AG04449 (cell line): ENCODE results near the gene DDX5.

Experiments used
- CTCF ChIA-PET: fragments of 350-600 bp; formaldehyde crosslinking; extraction: SDS; loops from one replicate; lab custom pipeline; 2021; ENCODE audit warnings: antibody characterized with exemption; lab: Yijun Ruan, JAX
- POLR2A ChIA-PET: fragments of 400-600, 350-600 bp; formaldehyde crosslinking; extraction: SDS; loops from one replicate; lab custom pipeline; 2020; ENCODE audit warnings: antibody characterized with exemption, inconsistent platforms; lab: Yijun Ruan, JAX
- DNase-seq: peaks from one replicate; pipeline ENCODE4 v3.0.0-alpha.2; 2010; ENCODE audit warnings: low read depth, low spot score
- H3K4me3 ChIP-seq: 2 replicates; pipeline ENCODE4 v1.5.1; 2011; ENCODE audit warnings: low read depth, mild to moderate bottlenecking, control low read depth, low read length
- CTCF ChIP-seq: IDR thresholded peaks from one replicate; pipeline ENCODE4 v1.5.1; 2011; ENCODE audit warnings: mild to moderate bottlenecking, moderate library complexity, low read length, control low read depth, inconsistent platforms; ENCODE audit not compliant: insufficient read depth; ENCODE audit errors: missing control alignments

DDX5 gene

GRCh38 chr17:64544742-64545141, 38.7 kb upstream of the DDX5 start:
- no peak for DNase-seq
- no peak overlapping the region for H3K4me3 ChIP-seq
- no peak for TF ChIP-seq CTCF
- ChIA-PET CTCF (interaction anchor here (1.1 to 2.6 kb wide), 5 partner anchors 11 to 232 kb away, joined by 3 to 8 read pairs (median 3); no protein-coding TSS in a partner anchor), POLR2A (no interaction called here)

- TF ChIP-seq CTCF: no peak
Measured at GRCh38 chr17:64540118-64540776, 34.2 kb upstream of the DDX5 start.

GRCh38 chr17:64538508-64539130, 32.5 kb upstream of the DDX5 start:
- ChIA-PET CTCF (interaction anchor here (0.7 to 1.7 kb wide), 3 partner anchors 10 to 111 kb away, joined by 3 read pairs; no protein-coding TSS in a partner anchor), POLR2A (no interaction called here)
- no peak overlapping the region for H3K4me3 ChIP-seq
- DNase-seq: no peak
- TF ChIP-seq CTCF: no peak

More at GRCh38 chr17:64540118-64540776, 34.2 kb upstream of the DDX5 start:
- no peak overlapping the region for H3K4me3 ChIP-seq
- DNase-seq: no peak
- CTCF ChIA-PET: interaction anchor here (0.8 to 1.1 kb wide), 2 partner anchors 15 to 109 kb away, joined by 3 read pairs; no protein-coding TSS in a partner anchor
- POLR2A ChIA-PET: no interaction called here

- ChIA-PET POLR2A (no interaction called here), CTCF (interaction anchor here (0.8 to 1.2 kb wide), 3 partner anchors 10 to 237 kb away, joined by 3 read pairs; no protein-coding TSS in a partner anchor)
- no peak for TF ChIP-seq CTCF
- no peak overlapping the region for H3K4me3 ChIP-seq
- DNase-seq: no peak
Measured at GRCh38 chr17:64537488-64537887, 31.4 kb upstream of the DDX5 start.

GRCh38 chr17:64536913-64537312, 30.8 kb upstream of the DDX5 start:
- H3K4me3 ChIP-seq: no peak overlapping the region
- ChIA-PET CTCF (interaction anchor here (1.2 kb wide), 1 partner anchor 117 kb away, joined by 3 read pairs; no protein-coding TSS in a partner anchor), POLR2A (no interaction called here)
- no peak for TF ChIP-seq CTCF
- no peak for DNase-seq

GRCh38 chr17:64535357-64535756, 29.3 kb upstream of the DDX5 start:
- no peak for DNase-seq
- POLR2A ChIA-PET: no interaction called here
- CTCF ChIA-PET: interaction anchor here (1.1 to 2.4 kb wide), 2 partner anchors 10 to 115 kb away, joined by 3 to 11 read pairs; no protein-coding TSS in a partner anchor
- no peak overlapping the region for H3K4me3 ChIP-seq
- no peak for TF ChIP-seq CTCF
